HEK293 (cell line): ENCODE data around the gene SERTAD4.

Experiments used
- CTCF ChIA-PET: fragments of 350-600 bp; formaldehyde crosslinking; extraction: SDS; loops from one replicate; lab custom pipeline; 2021; ENCODE audit warnings: antibody characterized with exemption; lab: Yijun Ruan, JAX
- POLR2A ChIA-PET: fragments of 300-600 bp; formaldehyde crosslinking; extraction: SDS; loops from one replicate; lab custom pipeline; 2020; ENCODE audit warnings: antibody characterized with exemption, inconsistent platforms; lab: Yijun Ruan, JAX
- H3K27ac ChIP-seq: fragments of 200-500 bp; sonication (Bioruptor generic); 2 replicates; pipeline ENCODE4 v1.5.1; 2014; ENCODE audit warnings: low read depth, low read length, control low read depth, inconsistent platforms; ENCODE audit errors: extremely low read depth
- H3K36me3 ChIP-seq, 2 experiments: fragments of 200-500 bp in 1 of 2; sonication (Bioruptor generic) in 1 of 2; 1 replicate in 1 of 2; 2 replicates in 1 of 2; pipeline ENCODE4 v1.5.1; 2014 to 2017; ENCODE audit warnings: inconsistent platforms in 2 of 2, low read length in 2 of 2; ENCODE audit not compliant: control insufficient read depth in 2 of 2, insufficient read depth in 1 of 2
- H3K4me1 ChIP-seq: fragments of 200-500 bp; sonication (Bioruptor generic); 2 replicates; pipeline ENCODE4 v1.5.1; 2014; ENCODE audit warnings: mild to moderate bottlenecking, low read length, inconsistent platforms; ENCODE audit not compliant: control insufficient read depth, insufficient read depth
- H3K4me3 ChIP-seq: 2 replicates; pipeline ENCODE4 v1.5.1; 2011; ENCODE audit warnings: low read depth, mild to moderate bottlenecking, control low read depth, low read length, moderate library complexity
- H3K9me3 ChIP-seq: fragments of 200-500 bp; sonication (Bioruptor generic); 2 replicates; pipeline ENCODE4 v1.5.1; 2014; ENCODE audit warnings: low read depth, low read length, inconsistent platforms; ENCODE audit not compliant: control insufficient read depth, insufficient read depth
- GLI2 ChIP-seq: fragments of 450-650 bp; formaldehyde crosslinking; IDR thresholded peaks from 2 replicates; pipeline ENCODE4; 2017; ENCODE audit warnings: missing biosample characterization, missing genetic modification characterization, low read depth, borderline replicate concordance
- GLIS1 ChIP-seq: fragments of 450-650 bp; formaldehyde crosslinking; IDR thresholded peaks from 2 replicates; pipeline ENCODE4 v1.5.1; 2016; ENCODE audit warnings: missing biosample characterization, missing genetic modification characterization
- KLF1 ChIP-seq: fragments of 450-650 bp; formaldehyde crosslinking; IDR thresholded peaks from 2 replicates; pipeline ENCODE4 v1.5.1; 2016; ENCODE audit warnings: missing biosample characterization, missing genetic modification characterization
- KLF10 ChIP-seq: fragments of 450-650 bp; IDR thresholded peaks from 2 replicates; pipeline ENCODE4 v1.5.1; 2018; ENCODE audit warnings: missing biosample characterization, mild to moderate bottlenecking, missing genetic modification characterization
- KLF17 ChIP-seq: fragments of 450-650 bp; formaldehyde crosslinking; IDR thresholded peaks from 2 replicates; pipeline ENCODE4 v1.5.1; 2016; ENCODE audit warnings: missing biosample characterization, missing genetic modification characterization
- KLF7 ChIP-seq: fragments of 450-650 bp; formaldehyde crosslinking; IDR thresholded peaks from 2 replicates; pipeline ENCODE4 v1.5.1; 2016; ENCODE audit warnings: missing biosample characterization, missing genetic modification characterization, borderline replicate concordance
- KLF8 ChIP-seq: fragments of 450-650 bp; formaldehyde crosslinking; IDR thresholded peaks from 2 replicates; pipeline ENCODE4 v1.5.1; 2016; ENCODE audit warnings: missing biosample characterization, missing genetic modification characterization
- OVOL3 ChIP-seq: fragments of 450-650 bp; formaldehyde crosslinking; IDR thresholded peaks from 2 replicates; pipeline ENCODE4 v1.5.1; 2016; ENCODE audit warnings: missing biosample characterization, missing genetic modification characterization
- SP2 ChIP-seq: fragments of 450-650 bp; formaldehyde crosslinking; IDR thresholded peaks from 2 replicates; pipeline ENCODE4 v1.5.1; 2016; ENCODE audit warnings: missing biosample characterization, missing genetic modification characterization
- ZBTB20 ChIP-seq: fragments of 450-650 bp; formaldehyde crosslinking; IDR thresholded peaks from 2 replicates; pipeline ENCODE4 v1.5.1; 2016; ENCODE audit warnings: missing biosample characterization, missing genetic modification characterization
- ZBTB48 ChIP-seq: fragments of 450-650 bp; formaldehyde crosslinking; IDR thresholded peaks from 2 replicates; pipeline ENCODE4 v1.5.1; 2016; ENCODE audit warnings: missing biosample characterization, missing genetic modification characterization
- ZBTB8A ChIP-seq: fragments of 450-650 bp; formaldehyde crosslinking; IDR thresholded peaks from 2 replicates; pipeline ENCODE4 v1.5.1; 2016; ENCODE audit warnings: missing biosample characterization, missing genetic modification characterization
- ZEB2 ChIP-seq: fragments of 450-650 bp; formaldehyde crosslinking; IDR thresholded peaks from 2 replicates; pipeline ENCODE4 v1.5.1; 2016; ENCODE audit warnings: missing biosample characterization, missing genetic modification characterization
- ZFHX2 ChIP-seq: fragments of 450-650 bp; formaldehyde crosslinking; conservative IDR thresholded peaks from 2 replicates; pipeline ENCODE4 v1.5.1; 2016; ENCODE audit warnings: missing biosample characterization, missing genetic modification characterization
- ZFP41 ChIP-seq: fragments of 450-650 bp; formaldehyde crosslinking; IDR thresholded peaks from 2 replicates; pipeline ENCODE4 v1.5.1; 2016; ENCODE audit warnings: missing biosample characterization, missing genetic modification characterization, borderline replicate concordance
- ZNF114 ChIP-seq: fragments of 450-650 bp; formaldehyde crosslinking; IDR thresholded peaks from 2 replicates; pipeline ENCODE4 v1.5.0; 2017; ENCODE audit warnings: missing biosample characterization, missing genetic modification characterization
- ZNF155 ChIP-seq: fragments of 450-650 bp; formaldehyde crosslinking; IDR thresholded peaks from 2 replicates; pipeline ENCODE4 v1.5.1; 2016; ENCODE audit warnings: missing biosample characterization, missing genetic modification characterization
- ZNF549 ChIP-seq: fragments of 450-650 bp; IDR thresholded peaks from 2 replicates; pipeline ENCODE4 v1.5.1; 2018; ENCODE audit warnings: missing biosample characterization, missing genetic modification characterization, mild to moderate bottlenecking, inconsistent platforms, moderate library complexity
- ZNF600 ChIP-seq: fragments of 450-650 bp; formaldehyde crosslinking; IDR thresholded peaks from 2 replicates; pipeline ENCODE4 v1.5.1; 2016; ENCODE audit warnings: missing biosample characterization, missing genetic modification characterization
- ZNF785 ChIP-seq: fragments of 450-650 bp; formaldehyde crosslinking; IDR thresholded peaks from 2 replicates; pipeline ENCODE4 v1.5.1; 2016; ENCODE audit warnings: missing biosample characterization, missing genetic modification characterization
- ZSCAN30 ChIP-seq: fragments of 450-650 bp; IDR thresholded peaks from 2 replicates; pipeline ENCODE4 v1.5.1; 2018; ENCODE audit warnings: missing biosample characterization, mild to moderate bottlenecking, missing genetic modification characterization, moderate library complexity
- TF ChIP-seq, protein P1 (sequence below): fragments of 450-650 bp; formaldehyde crosslinking; IDR thresholded peaks from 2 replicates; pipeline ENCODE4 v1.5.1; 2016; ENCODE audit warnings: missing biosample characterization, missing genetic modification characterization
- TF ChIP-seq, protein P2 (sequence below): fragments of 450-650 bp; formaldehyde crosslinking; IDR thresholded peaks from 2 replicates; pipeline ENCODE4 v1.5.1; 2016; ENCODE audit warnings: missing biosample characterization, missing genetic modification characterization
- TF ChIP-seq, protein P3 (sequence below): fragments of 450-650 bp; formaldehyde crosslinking; IDR thresholded peaks from 2 replicates; pipeline ENCODE4 v1.5.1; 2016; ENCODE audit warnings: missing biosample characterization, missing genetic modification characterization
- TF ChIP-seq, protein P4 (sequence below): fragments of 450-650 bp; formaldehyde crosslinking; conservative IDR thresholded peaks from 2 replicates; pipeline ENCODE4 v1.5.1; 2016; ENCODE audit warnings: low read depth, missing biosample characterization, missing genetic modification characterization

SERTAD4 gene

GRCh38 chr1:210230149-210230695 is 2.4 kb upstream of the SERTAD4 start (continued):
- TF ChIP-seq ZSCAN30 (tag by site-specific recombination) = no peak

DNA sequence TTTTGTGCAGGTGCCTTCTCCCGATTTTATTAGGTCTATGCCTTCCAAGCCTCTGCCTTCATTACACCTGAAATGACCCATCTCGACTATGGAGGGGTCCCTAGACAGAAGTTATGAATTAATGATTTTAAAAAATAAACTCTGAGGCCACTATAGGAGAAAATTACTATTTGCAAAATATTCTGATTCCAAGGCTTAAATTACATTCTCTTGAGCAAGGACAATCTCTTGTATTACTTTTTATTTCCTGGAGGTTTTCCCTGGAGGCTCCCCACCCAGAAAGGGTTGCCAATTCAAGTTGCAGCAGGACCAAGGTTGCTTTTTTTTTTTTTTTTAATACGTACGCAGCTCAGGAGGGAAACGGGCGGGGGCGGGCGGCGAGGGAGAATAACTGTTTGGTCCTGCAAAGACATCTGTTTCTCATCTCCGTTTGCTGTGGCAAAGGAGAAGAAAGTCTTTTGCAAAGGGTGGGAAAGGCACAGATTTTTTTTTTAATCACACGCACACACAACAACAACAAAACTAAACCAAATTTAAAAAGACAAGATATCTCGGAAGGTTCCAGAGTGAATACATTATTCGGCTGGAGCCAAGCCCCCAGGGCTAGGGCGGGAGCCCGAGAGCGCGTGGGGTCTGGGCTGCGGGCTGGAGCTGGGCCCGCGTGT is 618 bp upstream of the SERTAD4 start:
- CTCF ChIA-PET = interaction anchor here (0.6 to 1.2 kb wide), 2 partner anchors 33 to 142 kb away, joined by 3 read pairs; no protein-coding TSS in a partner anchor
- Histone ChIP-seq H3K4me1 (peaks cover 26% of the 10 kb centered on the region), H3K9me3 (no peaks in the 10 kb centered on the region), H3K27ac (peak overlapping the region; percentile 99), H3K36me3 (peaks cover 0 to 3% of the 10 kb centered on the region in 2 experiments; a peak in 1 of 3 replicates), H3K4me3 (peak overlapping the region; percentile 96)
- POLR2A ChIA-PET = interaction anchor here (0.6 to 2.2 kb wide), 11 partner anchors 8 to 244 kb away, joined by 3 to 9 read pairs (median 4); no protein-coding TSS in a partner anchor
- TF ChIP-seq ZNF785 (tag by site-specific recombination) (no peak), ZBTB48 (tag by site-specific recombination) (0 out of 2 replicates have a peak, but pooled peaks have one; percentile 36), SP2 (tag by site-specific recombination) (peak; percentile 51), KLF1 (tag by site-specific recombination) (0 out of 2 replicates have a peak, but pooled peaks have one; percentile 57), ZBTB20 (tag by site-specific recombination) (peak; percentile 92), OVOL3 (tag by site-specific recombination) (no peak), ZEB2 (tag by site-specific recombination) (0 out of 2 replicates have a peak, but pooled peaks have one; percentile 65), GLIS1 (tag by site-specific recombination) (peak; percentile 89), ZFHX2 (tag by site-specific recombination) (peak; percentile 44; the same call in 1 of the 2 replicates), GLI2 (tag by site-specific recombination) (no peak), ZFP41 (tag by site-specific recombination) (no peak), KLF7 (0 out of 2 replicates have a peak, but pooled peaks have one; percentile 11), ZNF155 (tag by site-specific recombination) (no peak), ZNF600 (tag by site-specific recombination) (0 out of 2 replicates have a peak, but pooled peaks have one; percentile 22), ZNF114 (tag by site-specific recombination) (no peak), ZNF549 (tag by site-specific recombination) (no peak), KLF8 (tag by site-specific recombination) (0 out of 2 replicates have a peak, but pooled peaks have one; percentile 41), ZBTB8A (tag by site-specific recombination) (peak; percentile 93), KLF10 (0 out of 2 replicates have a peak, but pooled peaks have one; percentile 33), KLF17 (tag by site-specific recombination) (peak; percentile 74)
- TF ChIP-seq, protein P1, sequence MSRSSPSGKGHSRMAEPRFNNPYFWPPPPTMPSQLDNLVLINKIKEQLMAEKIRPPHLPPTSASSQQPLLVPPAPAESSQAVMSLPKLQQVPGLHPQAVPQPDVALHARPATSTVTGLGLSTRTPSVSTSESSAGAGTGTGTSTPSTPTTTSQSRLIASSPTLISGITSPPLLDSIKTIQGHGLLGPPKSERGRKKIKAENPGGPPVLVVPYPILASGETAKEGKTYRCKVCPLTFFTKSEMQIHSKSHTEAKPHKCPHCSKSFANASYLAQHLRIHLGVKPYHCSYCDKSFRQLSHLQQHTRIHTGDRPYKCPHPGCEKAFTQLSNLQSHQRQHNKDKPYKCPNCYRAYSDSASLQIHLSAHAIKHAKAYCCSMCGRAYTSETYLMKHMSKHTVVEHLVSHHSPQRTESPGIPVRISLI (tag by site-specific recombination) = 0 out of 2 replicates have a peak, but pooled peaks have one; percentile 43
- TF ChIP-seq, protein P2, sequence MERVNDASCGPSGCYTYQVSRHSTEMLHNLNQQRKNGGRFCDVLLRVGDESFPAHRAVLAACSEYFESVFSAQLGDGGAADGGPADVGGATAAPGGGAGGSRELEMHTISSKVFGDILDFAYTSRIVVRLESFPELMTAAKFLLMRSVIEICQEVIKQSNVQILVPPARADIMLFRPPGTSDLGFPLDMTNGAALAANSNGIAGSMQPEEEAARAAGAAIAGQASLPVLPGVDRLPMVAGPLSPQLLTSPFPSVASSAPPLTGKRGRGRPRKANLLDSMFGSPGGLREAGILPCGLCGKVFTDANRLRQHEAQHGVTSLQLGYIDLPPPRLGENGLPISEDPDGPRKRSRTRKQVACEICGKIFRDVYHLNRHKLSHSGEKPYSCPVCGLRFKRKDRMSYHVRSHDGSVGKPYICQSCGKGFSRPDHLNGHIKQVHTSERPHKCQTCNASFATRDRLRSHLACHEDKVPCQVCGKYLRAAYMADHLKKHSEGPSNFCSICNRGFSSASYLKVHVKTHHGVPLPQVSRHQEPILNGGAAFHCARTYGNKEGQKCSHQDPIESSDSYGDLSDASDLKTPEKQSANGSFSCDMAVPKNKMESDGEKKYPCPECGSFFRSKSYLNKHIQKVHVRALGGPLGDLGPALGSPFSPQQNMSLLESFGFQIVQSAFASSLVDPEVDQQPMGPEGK (tag by site-specific recombination) = peak; percentile 75; the same call in 1 of the 2 replicates
- TF ChIP-seq, protein P3, sequence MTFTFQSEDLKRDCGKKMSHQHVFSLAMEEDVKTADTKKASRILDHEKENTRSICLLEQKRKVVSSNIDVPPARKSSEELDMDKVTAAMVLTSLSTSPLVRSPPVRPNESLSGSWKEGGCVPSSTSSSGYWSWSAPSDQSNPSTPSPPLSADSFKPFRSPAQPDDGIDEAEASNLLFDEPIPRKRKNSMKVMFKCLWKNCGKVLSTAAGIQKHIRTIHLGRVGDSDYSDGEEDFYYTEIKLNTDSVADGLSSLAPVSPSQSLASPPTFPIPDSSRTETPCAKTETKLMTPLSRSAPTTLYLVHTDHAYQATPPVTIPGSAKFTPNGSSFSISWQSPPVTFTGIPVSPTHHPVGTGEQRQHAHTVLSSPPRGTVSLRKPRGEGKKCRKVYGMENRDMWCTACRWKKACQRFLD = no peak
- TF ChIP-seq, protein P4, sequence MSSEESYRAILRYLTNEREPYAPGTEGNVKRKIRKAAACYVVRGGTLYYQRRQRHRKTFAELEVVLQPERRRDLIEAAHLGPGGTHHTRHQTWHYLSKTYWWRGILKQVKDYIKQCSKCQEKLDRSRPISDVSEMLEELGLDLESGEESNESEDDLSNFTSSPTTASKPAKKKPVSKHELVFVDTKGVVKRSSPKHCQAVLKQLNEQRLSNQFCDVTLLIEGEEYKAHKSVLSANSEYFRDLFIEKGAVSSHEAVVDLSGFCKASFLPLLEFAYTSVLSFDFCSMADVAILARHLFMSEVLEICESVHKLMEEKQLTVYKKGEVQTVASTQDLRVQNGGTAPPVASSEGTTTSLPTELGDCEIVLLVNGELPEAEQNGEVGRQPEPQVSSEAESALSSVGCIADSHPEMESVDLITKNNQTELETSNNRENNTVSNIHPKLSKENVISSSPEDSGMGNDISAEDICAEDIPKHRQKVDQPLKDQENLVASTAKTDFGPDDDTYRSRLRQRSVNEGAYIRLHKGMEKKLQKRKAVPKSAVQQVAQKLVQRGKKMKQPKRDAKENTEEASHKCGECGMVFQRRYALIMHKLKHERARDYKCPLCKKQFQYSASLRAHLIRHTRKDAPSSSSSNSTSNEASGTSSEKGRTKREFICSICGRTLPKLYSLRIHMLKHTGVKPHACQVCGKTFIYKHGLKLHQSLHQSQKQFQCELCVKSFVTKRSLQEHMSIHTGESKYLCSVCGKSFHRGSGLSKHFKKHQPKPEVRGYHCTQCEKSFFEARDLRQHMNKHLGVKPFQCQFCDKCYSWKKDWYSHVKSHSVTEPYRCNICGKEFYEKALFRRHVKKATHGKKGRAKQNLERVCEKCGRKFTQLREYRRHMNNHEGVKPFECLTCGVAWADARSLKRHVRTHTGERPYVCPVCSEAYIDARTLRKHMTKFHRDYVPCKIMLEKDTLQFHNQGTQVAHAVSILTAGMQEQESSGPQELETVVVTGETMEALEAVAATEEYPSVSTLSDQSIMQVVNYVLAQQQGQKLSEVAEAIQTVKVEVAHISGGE (tag by site-specific recombination) = peak; percentile 16; the same call in 1 of the 2 replicates
